HEK293T (cell line): Measurements from ENCODE around the gene MRGPRX2.
A peak's percentile ranks its signal among the peaks of the same experiment; 100 is the strongest.

ENCODE experiments used
- CTCF ChIA-PET: fragments of 350-600 bp; formaldehyde crosslinking; extraction: SDS; loops from one replicate; lab custom pipeline; 2021; ENCODE audit warnings: antibody characterized with exemption, inconsistent platforms; lab: Yijun Ruan, JAX
- POLR2A ChIA-PET: fragments of 350-600 bp; formaldehyde crosslinking; extraction: SDS; loops from one replicate; lab custom pipeline; 2020; ENCODE audit warnings: antibody characterized with exemption, inconsistent platforms; lab: Yijun Ruan, JAX
- DNase-seq: peaks from one replicate; pipeline ENCODE4 v3.0.0; 2012; ENCODE audit warnings: mixed read lengths; ENCODE audit errors: extremely low spot score
- ARNT ChIP-seq: fragments of 450-650 bp; IDR thresholded peaks from 2 replicates; pipeline ENCODE4 v1.6.1; 2017; ENCODE audit warnings: mild to moderate bottlenecking
- BHLHE40 ChIP-seq: fragments of 450-650 bp; IDR thresholded peaks from 2 replicates; pipeline ENCODE4 v1.6.1; 2016; ENCODE audit warnings: mild to moderate bottlenecking, moderate library complexity, borderline replicate concordance
- CTBP1 ChIP-seq: fragments of 450-650 bp; IDR thresholded peaks from 2 replicates; pipeline ENCODE4 v1.6.1; 2016; ENCODE audit warnings: borderline replicate concordance
- ELF4 ChIP-seq: fragments of 450-650 bp; IDR thresholded peaks from 2 replicates; pipeline ENCODE4 v1.6.1; 2017; ENCODE audit warnings: antibody characterized with exemption
- FOXA1 ChIP-seq: fragments of 450-650 bp; IDR thresholded peaks from 2 replicates; pipeline ENCODE4 v1.6.1; 2016; ENCODE audit warnings: mild to moderate bottlenecking
- FOXK2 ChIP-seq: fragments of 450-650 bp; IDR thresholded peaks from 2 replicates; pipeline ENCODE4 v1.6.1; 2016; ENCODE audit warnings: mild to moderate bottlenecking
- FOXM1 ChIP-seq: fragments of 450-650 bp; IDR thresholded peaks from 2 replicates; pipeline ENCODE4 v1.6.1; 2017; ENCODE audit warnings: mild to moderate bottlenecking, borderline replicate concordance
- HDGF ChIP-seq: fragments of 450-650 bp; IDR thresholded peaks from 2 replicates; pipeline ENCODE4 v1.6.1; 2017; ENCODE audit warnings: antibody characterized with exemption, borderline replicate concordance
- L3MBTL2 ChIP-seq: fragments of 450-650 bp; conservative IDR thresholded peaks from 2 replicates; pipeline ENCODE4 v1.6.1; 2016; ENCODE audit warnings: mild to moderate bottlenecking
- LEF1 ChIP-seq: fragments of 450-650 bp; IDR thresholded peaks from 2 replicates; pipeline ENCODE4 v1.6.1; 2017; ENCODE audit warnings: mild to moderate bottlenecking, borderline replicate concordance
- NFRKB ChIP-seq: fragments of 450-650 bp; IDR thresholded peaks from 2 replicates; pipeline ENCODE4 v1.6.1; 2016; ENCODE audit warnings: mild to moderate bottlenecking, moderate library complexity
- PKNOX1 ChIP-seq: fragments of 450-650 bp; IDR thresholded peaks from 2 replicates; pipeline ENCODE4 v1.6.1; 2016
- SP1 ChIP-seq: fragments of 450-650 bp; IDR thresholded peaks from 2 replicates; pipeline ENCODE4 v1.6.1; 2017
- SUZ12 ChIP-seq: fragments of 450-650 bp; IDR thresholded peaks from 2 replicates; pipeline ENCODE4 v1.6.1; 2016; ENCODE audit warnings: mild to moderate bottlenecking
- TARDBP ChIP-seq: fragments of 450-650 bp; IDR thresholded peaks from 2 replicates; pipeline ENCODE4 v1.6.1; 2016
- ZNF384 ChIP-seq: fragments of 450-650 bp; IDR thresholded peaks from 2 replicates; pipeline ENCODE4 v1.6.1; 2016

The MRGPRX2 gene

GRCh38 chr11:19099093-19099492 is 38.6 kb upstream of the MRGPRX2 start:
- TF ChIP-seq CTBP1 (no peak), TARDBP (no peak), ELF4 (no peak), ARNT (no peak), FOXK2 (no peak), PKNOX1 (no peak), SP1 (no peak)
- ChIA-PET CTCF (no interaction called here), POLR2A (no interaction called here)

GRCh38 chr11:19094859-19095258 is 34.3 kb upstream of the MRGPRX2 start:
- POLR2A ChIA-PET, result no interaction called here
- CTCF ChIA-PET, result no interaction called here
- DNase-seq, result no peak
- TF ChIP-seq LEF1 (no peak), SUZ12 (no peak), TARDBP (no peak), ARNT (no peak), CTBP1 (no peak)

More at GRCh38 chr11:19099093-19099492, 38.6 kb upstream of the MRGPRX2 start:
- no peak for DNase-seq

- TF ChIP-seq SUZ12, result no peak
- DNase-seq, result no peak
- ChIA-PET POLR2A (no interaction called here), CTCF (no interaction called here)
These were observed 33.5 kb upstream of the MRGPRX2 start for GRCh38 chr11:19093976-19094375.

GRCh38 chr11:19092850-19093249 is 32.3 kb upstream of the MRGPRX2 start:
- no peak for TF ChIP-seq L3MBTL2
- TF ChIP-seq LEF1, result no peak
- no peak for TF ChIP-seq NFRKB
- no peak for TF ChIP-seq PKNOX1
- no peak for TF ChIP-seq FOXM1
- no peak for TF ChIP-seq ZNF384
- TF ChIP-seq FOXA1, result no peak
- TF ChIP-seq CTBP1, result no peak
- no peak for DNase-seq
- ChIA-PET CTCF (no interaction called here), POLR2A (no interaction called here)

GRCh38 chr11:19092342-19092741 is 31.8 kb upstream of the MRGPRX2 start:
- no peak for DNase-seq
- ChIA-PET POLR2A (no interaction called here), CTCF (no interaction called here)
- TF ChIP-seq ELF4 (peak; percentile 61), L3MBTL2 (no peak)

- no peak for DNase-seq
- TF ChIP-seq CTBP1, result no peak
- TF ChIP-seq FOXA1, result no peak
- no peak for TF ChIP-seq TARDBP
- no peak for TF ChIP-seq NFRKB
- TF ChIP-seq FOXM1, result no peak
- CTCF ChIA-PET, result interaction anchor here (0.6 to 1.0 kb wide), 2 partner anchors 14 to 471 kb away, joined by 3 read pairs; no protein-coding TSS in a partner anchor
- POLR2A ChIA-PET, result no interaction called here
These were observed 30.8 kb upstream of the MRGPRX2 start for GRCh38 chr11:19091366-19091765.

- POLR2A ChIA-PET, result no interaction called here
These were observed 28.9 kb upstream of the MRGPRX2 start for GRCh38 chr11:19089421-19089820.

GRCh38 chr11:19088791-19089190 is 28.3 kb upstream of the MRGPRX2 start:
- DNase-seq, result no peak
- POLR2A ChIA-PET, result no interaction called here
- TF ChIP-seq BHLHE40 (no peak), LEF1 (no peak), L3MBTL2 (no peak), TARDBP (no peak), FOXA1 (no peak), FOXM1 (no peak)
- CTCF ChIA-PET, result no interaction called here

More at GRCh38 chr11:19089421-19089820, 28.9 kb upstream of the MRGPRX2 start:
- no peak for TF ChIP-seq FOXM1
- no peak for TF ChIP-seq PKNOX1
- no peak for TF ChIP-seq FOXA1
- TF ChIP-seq HDGF, result no peak
- TF ChIP-seq ARNT, result no peak
- TF ChIP-seq FOXK2, result no peak
- no peak for TF ChIP-seq ELF4
- no peak for TF ChIP-seq TARDBP
- TF ChIP-seq L3MBTL2, result no peak
- TF ChIP-seq CTBP1, result no peak
- no peak for TF ChIP-seq SUZ12
- TF ChIP-seq ZNF384, result no peak
- TF ChIP-seq BHLHE40, result no peak
- no peak for DNase-seq
- CTCF ChIA-PET, result no interaction called here
